NB4 (cell line): ENCODE measurements around the gene VPS13C.

Source experiments
- TF ChIP-seq, protein P1 (sequence below): IDR thresholded peaks from one replicate; pipeline ENCODE4 v1.5.1; 2012; ENCODE audit warnings: low read depth, low read length
- TF ChIP-seq, protein P2 (sequence below): IDR thresholded peaks from 2 replicates; pipeline ENCODE4 v1.6.1; 2011; ENCODE audit warnings: low read depth, low read length

DNA sequence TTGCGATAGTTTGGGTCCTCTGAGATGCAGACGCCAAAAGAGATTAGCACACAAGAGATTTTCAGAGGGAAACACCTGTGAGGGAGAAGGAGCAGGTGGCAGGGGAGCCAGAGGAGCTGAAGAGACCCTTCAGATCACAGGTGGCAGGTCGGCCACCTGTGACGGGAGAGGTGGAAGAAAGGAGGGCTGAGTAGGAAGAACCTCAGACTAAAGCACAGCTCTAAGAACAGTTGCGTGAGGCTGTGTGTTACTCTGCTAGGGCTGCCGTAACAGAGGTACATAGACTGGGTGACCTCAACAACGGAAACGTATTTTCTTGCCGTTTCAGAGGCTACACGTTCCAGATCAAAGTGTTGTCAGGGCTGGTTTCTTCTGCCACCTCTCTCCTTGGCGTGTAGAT is 45.0 kb upstream of the VPS13C start:
- TF ChIP-seq, protein P1, sequence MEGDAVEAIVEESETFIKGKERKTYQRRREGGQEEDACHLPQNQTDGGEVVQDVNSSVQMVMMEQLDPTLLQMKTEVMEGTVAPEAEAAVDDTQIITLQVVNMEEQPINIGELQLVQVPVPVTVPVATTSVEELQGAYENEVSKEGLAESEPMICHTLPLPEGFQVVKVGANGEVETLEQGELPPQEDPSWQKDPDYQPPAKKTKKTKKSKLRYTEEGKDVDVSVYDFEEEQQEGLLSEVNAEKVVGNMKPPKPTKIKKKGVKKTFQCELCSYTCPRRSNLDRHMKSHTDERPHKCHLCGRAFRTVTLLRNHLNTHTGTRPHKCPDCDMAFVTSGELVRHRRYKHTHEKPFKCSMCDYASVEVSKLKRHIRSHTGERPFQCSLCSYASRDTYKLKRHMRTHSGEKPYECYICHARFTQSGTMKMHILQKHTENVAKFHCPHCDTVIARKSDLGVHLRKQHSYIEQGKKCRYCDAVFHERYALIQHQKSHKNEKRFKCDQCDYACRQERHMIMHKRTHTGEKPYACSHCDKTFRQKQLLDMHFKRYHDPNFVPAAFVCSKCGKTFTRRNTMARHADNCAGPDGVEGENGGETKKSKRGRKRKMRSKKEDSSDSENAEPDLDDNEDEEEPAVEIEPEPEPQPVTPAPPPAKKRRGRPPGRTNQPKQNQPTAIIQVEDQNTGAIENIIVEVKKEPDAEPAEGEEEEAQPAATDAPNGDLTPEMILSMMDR = no peak
- TF ChIP-seq, protein P2, sequence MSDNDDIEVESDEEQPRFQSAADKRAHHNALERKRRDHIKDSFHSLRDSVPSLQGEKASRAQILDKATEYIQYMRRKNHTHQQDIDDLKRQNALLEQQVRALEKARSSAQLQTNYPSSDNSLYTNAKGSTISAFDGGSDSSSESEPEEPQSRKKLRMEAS = no peak
